HPDE6-E6E7 (cell line): ENCODE data around the gene RNF115.
"Not testable (repeated sequence)": the region's sequence is repeated elsewhere in the genome, so short reads cannot be mapped to it uniquely, and the experiment has no call there.

Experiments
- DNase-seq: peaks from one replicate; pipeline ENCODE4 v3.0.0; 2011; ENCODE audit warnings: missing footprints; ENCODE audit errors: extremely low spot score

Gene RNF115

DNA sequence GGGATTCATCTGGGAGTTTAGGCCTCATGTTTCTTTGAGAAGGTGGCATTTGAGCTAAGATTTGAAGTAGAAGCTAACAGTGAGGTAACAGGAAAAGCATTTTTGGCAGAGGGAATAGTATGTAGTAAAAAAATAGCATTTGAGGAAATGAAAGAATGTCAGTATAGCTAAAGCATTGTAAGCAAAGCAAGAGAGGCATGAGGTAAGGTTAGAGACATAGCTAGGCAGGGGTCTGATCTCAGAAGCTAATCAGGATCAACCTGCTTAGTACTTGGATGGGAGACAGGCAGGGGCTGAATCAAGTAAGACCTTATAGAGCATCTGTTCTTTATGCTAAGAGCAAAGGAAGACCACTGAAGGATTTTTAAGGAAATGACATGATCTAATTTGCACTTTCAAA, 4.1 kb upstream of the RNF115 start:
- no peak for DNase-seq

DNA sequence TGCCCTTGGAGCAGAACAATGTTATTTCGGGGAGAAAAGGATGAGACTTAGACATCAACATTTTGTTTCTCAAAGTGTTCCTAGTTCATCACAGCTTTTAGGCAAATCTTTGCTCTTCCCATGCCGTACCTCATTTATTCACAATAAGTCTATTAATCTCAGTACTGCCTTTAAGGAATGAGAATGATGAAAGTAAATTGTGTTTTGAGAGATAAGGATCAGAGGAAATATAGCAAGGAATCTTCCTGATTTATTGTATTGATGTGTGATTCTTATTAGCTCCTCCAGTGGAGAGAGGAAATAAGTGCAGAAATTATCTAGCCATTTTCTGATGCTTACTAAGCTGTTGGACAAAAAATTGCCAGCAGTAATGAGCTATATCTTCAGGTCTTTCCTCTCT, 2.1 kb upstream of the RNF115 start:
- no peak for DNase-seq

DNA sequence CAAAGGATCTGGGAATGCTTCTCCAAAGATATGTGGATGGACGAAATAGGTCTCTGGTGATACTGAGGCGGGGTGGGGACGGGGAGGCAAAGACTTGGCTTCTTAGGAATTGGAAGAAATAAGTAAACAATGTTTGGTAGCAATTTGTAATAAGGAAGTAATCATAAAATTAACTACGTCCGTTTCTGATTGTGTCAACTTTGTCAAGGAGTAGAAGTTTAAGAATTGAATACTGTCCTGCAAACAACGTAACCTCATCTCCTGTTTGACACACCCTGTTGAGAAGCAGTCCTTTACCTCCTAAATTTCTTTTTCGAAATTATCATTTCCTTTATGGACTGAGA, 576 bp upstream of the RNF115 start:
- no peak for DNase-seq

DNA sequence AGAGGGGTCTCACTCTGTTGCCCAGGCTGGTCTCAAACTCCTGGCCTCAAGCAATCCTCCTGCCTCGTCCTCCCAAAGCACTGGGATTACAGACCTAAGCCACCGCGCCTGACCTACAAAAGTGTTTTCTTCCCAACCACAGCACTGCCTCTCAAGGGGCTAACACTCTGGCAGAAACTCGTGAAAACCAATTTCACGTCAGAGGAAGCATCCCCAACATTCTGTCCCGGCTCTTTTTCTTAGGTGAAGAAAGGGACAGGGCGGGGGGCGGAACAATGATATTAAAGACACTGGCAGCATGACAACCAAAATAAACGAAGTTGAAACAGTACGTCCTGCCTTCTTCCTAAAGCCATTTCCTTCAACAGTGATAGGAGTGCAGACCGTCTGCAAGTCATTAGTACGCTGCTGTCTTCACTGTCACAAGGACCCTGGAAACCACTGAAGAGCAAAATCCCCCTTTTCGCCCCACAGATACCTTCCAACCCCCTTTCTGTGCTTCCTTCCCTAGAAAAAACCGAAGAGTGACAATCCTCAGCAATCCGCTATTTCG, 1.0 kb downstream of the RNF115 start:
- DNase-seq, result not testable (repeated sequence)

GRCh38 chr1:145818095-145818494, 5.8 kb downstream of the RNF115 start:
- not testable (repeated sequence) for DNase-seq

DNA sequence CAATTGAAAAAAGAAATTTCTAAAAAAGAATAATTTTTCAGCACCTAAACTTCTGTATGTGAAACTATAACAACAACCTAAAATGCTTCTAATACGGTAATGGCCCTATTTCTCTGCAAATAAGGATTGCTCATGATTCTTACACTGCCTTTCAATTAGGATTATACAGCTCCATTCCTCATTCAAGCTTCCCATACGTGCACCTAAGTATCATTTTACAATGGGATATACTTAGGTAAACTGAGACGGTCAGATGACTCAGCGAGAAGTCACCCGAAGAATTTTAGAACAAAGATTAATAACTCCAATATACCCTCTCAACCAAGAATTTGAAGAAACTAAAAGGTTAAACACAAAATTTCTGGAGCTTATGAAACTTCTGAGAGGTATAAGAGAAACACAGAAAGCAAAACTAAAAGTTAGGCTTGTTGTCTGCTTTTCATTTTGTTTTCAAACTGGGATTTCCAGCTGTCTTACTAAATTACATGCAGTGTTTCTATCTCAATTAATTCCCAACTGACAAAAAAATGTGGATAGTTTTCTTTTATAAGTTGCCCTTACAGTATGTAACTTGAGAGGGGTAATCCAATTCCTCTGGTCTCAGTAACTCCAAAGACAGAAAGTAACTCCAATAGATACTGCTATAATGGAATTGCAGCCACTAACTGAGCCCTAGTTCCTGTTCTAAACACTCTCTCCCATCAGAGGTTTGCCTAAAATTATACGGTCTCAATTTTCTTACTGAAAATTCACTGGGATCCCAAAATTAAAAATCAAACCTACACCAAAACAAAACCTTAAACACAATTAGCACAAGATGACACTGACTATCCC, 10.7 kb downstream of the RNF115 start:
- DNase-seq, result not testable (repeated sequence)

GRCh38 chr1:145806844-145807243, 17.1 kb downstream of the RNF115 start:
- no peak for DNase-seq

GRCh38 chr1:145806408-145806807, 17.5 kb downstream of the RNF115 start:
- DNase-seq, result no peak

GRCh38 chr1:145805057-145805456, 18.8 kb downstream of the RNF115 start:
- no peak for DNase-seq

GRCh38 chr1:145804235-145805045, 19.5 kb downstream of the RNF115 start:
- no peak for DNase-seq

GRCh38 chr1:145799806-145800205, 24.1 kb downstream of the RNF115 start:
- no peak for DNase-seq

- DNase-seq, result no peak
These were observed 27.1 kb downstream of the RNF115 start for GRCh38 chr1:145796753-145797152.

GRCh38 chr1:145795257-145795881, 28.5 kb downstream of the RNF115 start:
- DNase-seq, result no peak

- DNase-seq, result no peak
These were observed 31.4 kb downstream of the RNF115 start for GRCh38 chr1:145792484-145792883.

GRCh38 chr1:145791860-145792259, 32.0 kb downstream of the RNF115 start:
- DNase-seq, result not testable (repeated sequence)

GRCh38 chr1:145788580-145788979, 35.3 kb downstream of the RNF115 start:
- DNase-seq, result no peak

- no peak for DNase-seq
These were observed 37.6 kb downstream of the RNF115 start for GRCh38 chr1:145786271-145786670.

DNA sequence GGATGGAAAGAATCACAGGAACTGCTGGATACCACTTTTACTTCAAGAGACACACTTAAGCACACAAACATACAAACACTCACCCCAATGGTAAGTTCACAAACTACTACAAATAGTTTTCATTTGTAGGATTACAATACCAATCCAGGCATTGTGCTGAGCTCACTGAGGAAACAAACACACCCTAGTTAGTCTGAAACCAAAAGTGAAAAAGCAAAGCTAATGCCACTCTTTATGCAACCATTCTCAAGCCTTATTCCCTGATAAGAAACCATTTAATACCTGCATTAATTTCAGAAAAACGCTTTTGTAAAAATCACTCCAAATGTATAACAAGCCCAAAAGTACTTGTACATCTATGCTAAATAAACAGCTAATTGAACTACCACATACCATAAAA, 38.3 kb downstream of the RNF115 start:
- DNase-seq, result no peak

DNA sequence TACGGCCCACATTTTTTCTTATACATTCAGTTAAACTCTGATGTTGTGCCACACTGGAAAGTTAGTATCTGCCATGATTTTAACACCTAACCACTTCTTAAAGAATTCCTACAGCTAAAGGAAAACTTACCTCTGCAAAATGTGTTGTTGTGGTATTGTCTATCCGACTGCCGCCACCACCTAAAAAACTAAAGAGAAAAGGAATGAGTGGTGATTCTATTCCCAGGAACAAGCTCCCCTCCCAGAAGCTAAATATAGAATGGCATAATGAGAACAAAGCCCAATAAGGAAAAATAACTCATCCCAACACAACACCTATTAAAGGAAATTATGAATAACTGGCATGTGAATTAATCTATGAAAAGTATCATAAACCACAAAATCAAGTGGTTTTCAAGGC, 39.5 kb downstream of the RNF115 start:
- DNase-seq, result no peak

- DNase-seq, result peak; percentile 35
These were observed 41.4 kb downstream of the RNF115 start for GRCh38 chr1:145782272-145783099.

DNA sequence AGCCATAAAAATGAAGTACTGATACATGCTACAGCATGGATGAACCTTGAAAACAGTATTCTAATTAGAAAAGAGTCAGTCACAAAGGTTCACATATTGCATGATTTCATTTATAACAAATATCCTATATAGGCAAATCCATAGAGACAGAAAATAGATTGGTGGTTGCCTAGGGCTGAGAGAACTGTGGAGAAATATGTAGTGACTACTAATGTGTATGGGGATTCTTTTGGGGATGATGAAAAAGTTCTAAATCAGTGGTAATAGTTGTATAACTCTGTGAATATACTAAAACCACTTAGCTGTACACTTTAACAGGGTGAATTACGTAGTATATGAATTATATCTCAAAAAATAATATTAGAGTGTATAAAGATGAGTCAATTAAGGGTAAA, 45.8 kb downstream of the RNF115 start:
- no peak for DNase-seq
